GM19043 (cell line): ENCODE data around the gene SYNJ1.
"Not testable (repeated sequence)": the region's sequence is repeated elsewhere in the genome, so short reads cannot be mapped to it uniquely, and the experiment has no call there.

Experiments used
- ATAC-seq: cut with Tn5 transposase; IDR thresholded peaks from one replicate; pipeline ENCODE4 v1.9.1; 2021; ENCODE audit warnings: low read depth; ENCODE audit not compliant: unreplicated experiment

The SYNJ1 gene, protein sequence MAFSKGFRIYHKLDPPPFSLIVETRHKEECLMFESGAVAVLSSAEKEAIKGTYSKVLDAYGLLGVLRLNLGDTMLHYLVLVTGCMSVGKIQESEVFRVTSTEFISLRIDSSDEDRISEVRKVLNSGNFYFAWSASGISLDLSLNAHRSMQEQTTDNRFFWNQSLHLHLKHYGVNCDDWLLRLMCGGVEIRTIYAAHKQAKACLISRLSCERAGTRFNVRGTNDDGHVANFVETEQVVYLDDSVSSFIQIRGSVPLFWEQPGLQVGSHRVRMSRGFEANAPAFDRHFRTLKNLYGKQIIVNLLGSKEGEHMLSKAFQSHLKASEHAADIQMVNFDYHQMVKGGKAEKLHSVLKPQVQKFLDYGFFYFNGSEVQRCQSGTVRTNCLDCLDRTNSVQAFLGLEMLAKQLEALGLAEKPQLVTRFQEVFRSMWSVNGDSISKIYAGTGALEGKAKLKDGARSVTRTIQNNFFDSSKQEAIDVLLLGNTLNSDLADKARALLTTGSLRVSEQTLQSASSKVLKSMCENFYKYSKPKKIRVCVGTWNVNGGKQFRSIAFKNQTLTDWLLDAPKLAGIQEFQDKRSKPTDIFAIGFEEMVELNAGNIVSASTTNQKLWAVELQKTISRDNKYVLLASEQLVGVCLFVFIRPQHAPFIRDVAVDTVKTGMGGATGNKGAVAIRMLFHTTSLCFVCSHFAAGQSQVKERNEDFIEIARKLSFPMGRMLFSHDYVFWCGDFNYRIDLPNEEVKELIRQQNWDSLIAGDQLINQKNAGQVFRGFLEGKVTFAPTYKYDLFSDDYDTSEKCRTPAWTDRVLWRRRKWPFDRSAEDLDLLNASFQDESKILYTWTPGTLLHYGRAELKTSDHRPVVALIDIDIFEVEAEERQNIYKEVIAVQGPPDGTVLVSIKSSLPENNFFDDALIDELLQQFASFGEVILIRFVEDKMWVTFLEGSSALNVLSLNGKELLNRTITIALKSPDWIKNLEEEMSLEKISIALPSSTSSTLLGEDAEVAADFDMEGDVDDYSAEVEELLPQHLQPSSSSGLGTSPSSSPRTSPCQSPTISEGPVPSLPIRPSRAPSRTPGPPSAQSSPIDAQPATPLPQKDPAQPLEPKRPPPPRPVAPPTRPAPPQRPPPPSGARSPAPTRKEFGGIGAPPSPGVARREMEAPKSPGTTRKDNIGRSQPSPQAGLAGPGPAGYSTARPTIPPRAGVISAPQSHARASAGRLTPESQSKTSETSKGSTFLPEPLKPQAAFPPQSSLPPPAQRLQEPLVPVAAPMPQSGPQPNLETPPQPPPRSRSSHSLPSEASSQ (N-terminal part only)

DNA sequence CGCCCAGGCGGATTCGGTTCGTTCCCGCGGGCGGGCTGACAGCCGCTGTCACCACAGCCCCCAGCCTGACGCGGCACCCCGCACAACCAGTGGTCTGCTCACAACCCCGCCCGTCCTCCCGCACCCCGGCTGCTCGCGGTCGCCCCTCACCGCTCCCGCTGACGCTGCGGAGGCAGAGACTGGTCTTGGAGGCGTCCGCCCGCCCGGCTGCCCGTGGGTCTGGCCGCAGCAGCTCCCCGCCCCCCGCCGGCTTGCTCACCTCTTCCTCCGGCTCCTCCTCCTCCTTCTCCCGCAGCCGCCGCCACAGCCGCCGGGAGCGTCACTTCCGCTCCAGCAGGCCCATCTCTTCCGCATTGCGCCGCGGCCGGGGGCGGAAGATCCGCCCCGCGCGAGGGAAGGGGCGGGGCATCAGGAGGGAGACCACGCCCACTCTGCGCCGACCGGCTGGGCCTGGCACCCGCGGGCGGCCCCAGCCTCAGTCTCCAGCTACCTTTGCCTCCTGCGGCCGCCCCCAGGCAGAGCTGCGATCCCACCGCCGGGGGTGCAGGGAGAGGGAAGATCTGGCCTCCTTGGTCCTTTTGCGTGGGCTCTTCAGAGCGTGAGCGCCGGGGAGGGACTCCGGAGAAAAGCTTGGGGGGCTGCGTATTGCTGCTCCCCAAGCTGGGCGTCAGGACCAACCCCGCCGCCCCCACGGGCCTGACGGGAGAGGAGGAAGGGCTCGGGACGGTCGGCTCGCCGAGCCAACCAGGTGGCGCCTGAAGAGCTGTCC lies at the start of gene SYNJ1:
SYNJ1 (minus strand) TSS at position 327 of the 769 bp plus-strand sequence. CDS start 1,118 bp downstream, outside the sequence.
- ATAC-seq = peak; percentile 90

DNA sequence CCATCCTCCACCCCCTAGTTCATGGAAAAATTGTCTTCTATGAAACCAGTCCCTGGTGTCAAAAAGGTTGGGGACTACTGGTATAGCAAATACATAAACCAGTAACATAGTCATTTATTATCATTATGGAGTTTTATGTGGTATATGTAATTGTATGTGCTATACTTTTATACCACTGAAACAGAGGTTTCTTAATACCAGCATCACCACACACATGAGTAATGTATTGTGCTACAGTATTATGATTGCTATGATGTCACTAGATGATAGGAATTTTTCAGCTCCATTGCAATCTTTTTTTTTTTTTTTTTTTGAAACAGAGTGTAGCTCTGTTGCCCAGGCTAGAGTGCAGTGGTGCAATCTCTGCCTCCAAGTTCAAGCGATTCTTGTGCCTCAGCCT lies 49.5 kb upstream of the SYNJ1 start:
- ATAC-seq = no peak

DNA sequence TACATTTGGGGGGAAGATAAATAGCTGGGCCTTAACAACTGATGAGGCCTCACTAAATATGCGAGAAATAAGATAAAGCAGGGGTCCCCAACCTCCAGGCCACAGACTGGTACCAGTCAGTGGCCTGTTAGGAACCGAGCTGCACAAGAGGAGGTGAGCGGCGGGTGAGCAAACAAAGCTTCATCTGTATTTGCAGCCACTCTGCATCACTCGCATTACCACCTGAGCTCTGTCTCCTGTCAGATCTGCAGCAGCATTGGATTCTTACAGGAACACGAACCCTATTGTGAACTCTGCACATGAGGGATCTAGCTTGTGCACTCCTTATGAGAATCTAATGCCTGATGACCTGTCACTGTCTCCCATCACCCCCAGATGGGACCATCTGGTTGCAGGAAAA lies 48.9 kb upstream of the SYNJ1 start:
- ATAC-seq = no peak

DNA sequence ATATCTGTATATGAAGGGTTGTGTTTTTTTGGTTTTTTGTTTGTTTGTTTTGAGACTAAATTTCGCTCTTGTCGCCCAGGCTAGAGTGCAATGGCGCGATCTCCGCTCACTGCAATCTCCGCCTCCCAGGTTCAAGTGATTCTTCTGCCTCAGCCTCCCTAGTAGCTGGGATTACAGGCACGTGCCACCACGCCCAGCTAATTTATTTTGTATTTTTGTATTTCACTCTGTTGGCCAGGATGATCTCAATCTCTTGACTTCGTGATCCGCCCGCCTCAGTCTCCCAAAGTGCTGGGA lies 45.2 kb upstream of the SYNJ1 start:
- not testable (repeated sequence) for ATAC-seq

DNA sequence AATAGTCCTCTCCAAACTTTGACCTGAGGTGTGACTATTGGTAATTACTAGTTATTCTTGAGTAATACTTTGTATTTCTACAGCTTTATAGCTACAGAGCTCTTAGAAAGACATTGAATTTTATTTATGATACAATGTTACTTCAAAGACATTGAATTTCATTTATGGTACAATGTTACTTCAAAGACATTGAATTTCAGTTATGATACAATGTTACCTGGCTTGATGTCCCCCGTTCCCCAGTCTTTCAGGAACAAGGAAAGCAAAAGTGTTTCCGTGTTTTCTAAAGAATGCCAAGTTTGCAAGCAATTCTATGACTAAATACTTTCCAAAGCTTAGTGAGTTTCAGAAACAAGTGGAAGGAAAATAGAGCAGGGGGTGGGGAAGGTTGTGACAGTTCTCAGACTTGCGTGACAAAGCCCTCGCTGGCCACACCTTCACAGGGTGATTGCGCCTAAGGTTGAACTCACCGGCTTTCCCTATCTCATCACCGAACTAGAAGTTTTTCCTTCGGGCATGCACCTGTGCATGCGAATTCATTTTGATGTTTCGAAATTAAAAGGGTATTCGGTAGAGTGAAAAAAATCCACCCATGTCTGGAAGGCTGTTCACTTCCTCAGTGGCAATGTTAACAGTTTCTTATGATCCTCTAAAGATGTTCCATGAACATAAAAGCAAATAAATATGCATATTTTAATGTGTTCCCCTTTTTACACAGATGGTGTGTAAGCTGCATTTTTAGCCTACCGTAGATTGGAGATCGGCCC lies 44.7 kb upstream of the SYNJ1 start:
- ATAC-seq = no peak

DNA sequence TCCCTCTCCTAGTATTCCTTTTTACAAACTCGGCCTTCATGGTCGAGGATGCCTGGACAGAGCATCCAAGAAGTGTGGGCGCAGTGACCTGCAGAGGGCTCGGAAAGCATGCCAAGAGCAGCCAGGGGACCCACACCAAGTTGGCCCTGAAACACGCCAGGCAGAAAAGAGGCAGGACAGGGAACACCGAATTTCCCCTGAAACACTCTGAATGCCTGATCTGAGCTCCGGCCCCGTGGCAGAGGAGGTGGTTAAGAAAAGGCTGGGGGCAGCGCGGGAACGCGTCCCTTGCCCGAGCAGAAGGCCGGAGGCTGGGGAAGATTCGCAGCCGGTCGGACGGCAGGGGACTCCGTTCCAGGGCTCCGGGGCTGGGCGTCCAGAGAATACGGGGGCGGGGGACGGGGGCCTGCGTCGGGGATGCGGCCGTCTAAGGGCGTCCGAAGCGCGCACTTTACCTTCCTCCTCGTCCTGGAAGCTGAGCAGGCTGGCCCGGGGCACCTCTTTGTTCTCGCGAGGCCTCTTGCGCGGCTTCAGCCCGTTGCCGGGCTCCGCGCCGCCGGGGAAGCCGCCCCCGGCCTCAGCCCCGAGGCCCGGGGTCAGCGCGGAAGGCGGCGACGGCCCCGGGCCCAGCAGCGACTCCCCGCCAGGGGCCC lies 43.2 kb upstream of the SYNJ1 start:
- ATAC-seq = peak; percentile 32

DNA sequence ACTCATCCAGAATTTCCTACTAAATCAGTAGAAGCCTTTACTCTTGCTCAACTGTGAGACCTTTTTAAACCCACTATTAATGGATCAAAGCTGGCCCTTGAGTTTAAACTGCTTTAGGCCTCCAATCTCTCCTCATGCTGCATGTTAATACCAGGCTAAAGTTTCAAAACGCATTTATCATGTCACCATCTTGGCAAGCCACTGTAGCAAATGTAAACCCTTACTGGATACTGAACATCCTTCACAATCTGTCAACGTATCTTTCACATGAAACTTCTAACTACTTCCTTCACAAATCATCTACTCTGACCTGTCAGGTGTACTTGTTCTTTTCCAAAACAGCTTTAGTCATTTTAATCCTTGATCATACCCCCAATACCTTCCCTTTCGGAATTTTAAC lies 40.7 kb upstream of the SYNJ1 start:
- ATAC-seq = no peak

DNA sequence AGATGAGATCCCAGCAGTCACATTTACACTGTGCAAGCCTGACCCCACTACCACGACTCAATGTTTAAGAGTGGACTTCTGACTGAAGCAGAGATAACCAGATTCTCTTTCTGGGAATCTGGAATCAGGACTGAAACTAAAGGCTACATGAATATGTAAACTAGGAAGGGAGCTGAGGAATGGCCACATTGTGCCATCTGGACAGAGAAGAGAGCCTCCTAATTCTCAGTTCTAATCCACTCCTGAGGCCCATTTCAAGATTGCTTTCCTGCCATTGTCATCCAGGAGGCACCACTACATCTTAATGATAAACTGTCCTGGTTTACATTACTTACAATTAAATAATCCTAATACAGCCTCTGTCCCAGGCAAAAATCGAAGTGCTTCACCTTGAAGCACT lies 37.2 kb upstream of the SYNJ1 start:
- ATAC-seq = no peak

DNA sequence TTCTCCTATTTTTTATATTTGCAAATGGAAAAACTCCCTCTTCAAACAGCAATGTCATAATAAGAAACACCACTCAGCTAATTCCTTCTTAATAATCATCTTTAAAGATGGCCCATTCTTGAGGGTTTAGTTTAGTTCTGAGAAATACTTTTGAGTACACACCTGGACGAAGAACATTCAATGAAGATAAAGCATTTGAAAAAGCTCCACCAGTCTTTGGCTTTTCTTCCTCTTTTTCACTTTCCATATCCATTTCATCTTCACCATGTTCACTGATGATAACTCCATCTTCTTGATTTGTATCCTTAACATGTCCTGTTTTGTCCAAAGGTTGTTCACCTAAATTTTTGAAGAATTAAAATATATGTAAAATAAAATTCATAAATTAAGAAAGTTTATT lies 36.4 kb upstream of the SYNJ1 start:
- ATAC-seq = no peak

DNA sequence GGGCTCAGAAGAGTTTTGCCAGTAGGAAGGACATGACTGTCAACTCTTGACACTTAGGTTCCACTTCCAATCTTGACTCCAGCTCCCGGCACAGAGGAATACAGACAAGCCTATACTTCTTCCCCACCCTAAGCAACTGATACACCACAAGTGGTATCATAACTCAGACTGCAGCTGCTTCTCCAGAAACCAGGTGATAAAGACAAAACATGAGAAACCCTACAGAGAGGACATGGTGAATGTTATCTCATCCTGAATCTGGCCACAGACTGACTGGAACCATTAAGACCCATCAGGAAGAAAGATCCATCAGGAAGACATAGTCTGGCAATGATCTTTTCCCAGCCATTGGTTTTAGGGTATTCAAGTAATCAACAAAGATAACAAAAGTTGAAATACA lies 30.0 kb upstream of the SYNJ1 start:
- no peak for ATAC-seq

DNA sequence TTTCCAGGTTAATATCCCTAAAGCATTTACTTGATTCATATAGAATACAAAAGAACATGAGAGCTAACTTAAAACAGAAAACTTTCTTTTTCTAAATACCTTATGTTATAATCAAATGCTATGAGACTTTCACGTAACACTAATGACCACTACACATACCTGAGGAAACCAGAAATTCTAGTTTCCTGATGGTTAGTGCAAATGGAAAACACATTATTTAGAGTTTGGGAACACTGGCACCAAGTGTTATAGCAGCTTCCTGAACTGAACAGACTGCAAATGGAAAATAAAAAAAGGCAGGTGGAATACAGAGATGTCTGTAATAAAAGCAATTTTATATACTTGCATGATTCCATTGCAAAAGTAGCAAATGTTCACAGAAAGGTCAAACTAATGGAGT lies 28.3 kb upstream of the SYNJ1 start:
- no peak for ATAC-seq

DNA sequence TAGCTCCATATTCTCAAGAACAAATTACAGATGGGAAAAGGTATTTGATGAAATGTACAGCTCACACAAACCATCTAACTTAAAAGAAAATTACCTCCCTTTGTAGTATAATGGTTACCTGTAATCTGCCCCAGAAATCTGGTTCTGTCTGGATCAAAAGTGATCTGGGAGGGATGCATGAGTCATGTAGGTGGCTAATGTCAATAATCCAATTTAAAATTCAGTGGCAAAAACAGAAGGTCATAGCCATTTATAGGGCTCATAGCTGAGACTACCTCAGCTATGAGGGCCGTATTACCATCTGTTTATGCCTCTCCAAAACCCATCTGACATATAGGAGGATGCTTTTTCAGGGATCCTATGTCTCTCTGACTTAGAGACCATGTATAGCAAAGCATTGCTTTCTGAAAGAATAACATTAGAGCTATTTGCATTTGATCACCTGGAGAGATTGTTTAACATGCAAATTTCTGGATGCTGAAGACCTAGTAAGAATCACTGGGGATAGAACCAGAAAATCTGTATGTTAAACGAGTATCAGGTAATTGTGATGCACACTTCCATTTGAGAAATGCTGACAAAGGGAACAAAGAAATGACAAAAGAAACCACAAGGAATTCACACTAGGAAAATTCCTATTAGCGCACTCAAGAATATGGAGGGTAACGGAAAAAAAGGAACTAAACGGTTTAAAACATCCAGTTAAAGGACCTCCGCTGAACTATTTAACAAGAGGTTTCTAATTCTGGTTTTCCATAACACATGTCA lies 26.2 kb upstream of the SYNJ1 start:
- ATAC-seq = no peak

DNA sequence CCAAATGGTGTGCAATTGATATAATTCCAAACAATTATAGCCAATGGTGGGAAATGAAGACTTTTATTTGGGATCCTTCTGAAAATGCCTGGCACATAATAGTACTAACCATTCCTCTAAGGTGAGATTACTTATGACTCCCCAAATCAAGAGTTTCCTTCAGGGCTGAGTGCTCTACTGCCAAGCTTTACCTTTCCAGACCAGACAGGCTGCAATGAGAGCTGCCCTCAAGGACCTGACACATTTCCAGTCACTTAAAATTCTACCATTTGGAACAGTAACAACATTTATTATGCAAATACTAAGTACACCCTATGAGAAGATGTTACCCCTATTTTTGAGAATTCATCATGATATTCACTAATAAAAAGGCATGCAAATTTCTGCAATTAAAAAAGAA lies 22.6 kb upstream of the SYNJ1 start:
- ATAC-seq = no peak

DNA sequence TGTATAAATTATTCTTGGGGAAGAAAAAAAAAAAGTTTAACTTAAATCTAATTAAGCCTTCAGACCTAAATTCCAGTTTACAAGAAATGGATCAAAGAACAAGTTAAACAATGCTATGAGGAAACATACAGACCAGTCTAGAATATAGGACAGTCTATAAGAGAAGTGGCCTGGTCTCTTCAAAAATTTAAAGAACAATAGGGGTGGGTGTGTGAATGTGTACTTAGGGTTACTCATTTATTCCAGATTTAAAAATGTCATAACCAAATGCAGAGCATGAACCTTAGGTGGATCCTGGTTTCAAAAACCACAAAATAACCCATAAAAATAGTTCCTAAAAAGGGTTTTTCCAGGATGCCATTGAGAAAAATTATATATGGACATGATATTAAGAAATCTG lies 21.8 kb upstream of the SYNJ1 start:
- no peak for ATAC-seq

DNA sequence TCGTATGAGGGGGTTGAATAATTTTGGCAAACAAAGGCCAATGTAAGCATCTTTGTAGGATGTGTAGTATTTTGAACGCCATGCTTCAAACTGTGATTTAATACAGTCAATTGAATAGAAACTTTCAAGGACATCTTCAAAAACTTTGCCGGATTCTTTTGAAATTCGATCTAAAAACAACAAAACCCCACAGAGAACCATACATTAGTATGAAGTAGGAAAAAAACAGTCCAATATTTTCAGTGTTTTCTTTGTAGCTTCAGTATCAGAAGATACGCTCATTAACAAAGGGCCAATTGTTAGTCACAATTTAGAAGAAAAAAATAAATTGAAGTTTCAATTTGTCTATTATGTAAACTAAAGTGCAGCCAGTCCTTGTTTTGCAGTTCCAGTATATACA lies 20.7 kb upstream of the SYNJ1 start:
- ATAC-seq = no peak

DNA sequence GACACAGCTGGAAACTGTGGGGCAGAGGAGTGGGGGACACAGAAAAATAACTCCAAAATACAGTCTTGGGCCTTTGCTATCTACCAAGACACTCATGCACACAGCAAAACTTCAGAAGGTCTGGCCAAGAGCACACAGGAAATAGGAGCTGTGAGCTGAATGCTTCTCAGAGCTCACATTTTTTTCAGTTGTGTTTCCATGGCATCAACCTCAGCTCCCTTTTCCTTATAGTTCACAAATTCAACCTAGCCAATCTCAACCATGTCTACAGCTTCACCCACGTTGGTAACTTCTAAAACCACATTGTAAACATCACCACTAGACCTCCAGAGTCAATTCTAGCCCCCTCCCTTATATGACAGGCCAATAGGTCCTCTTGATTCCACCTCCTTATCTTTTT lies 19.6 kb upstream of the SYNJ1 start:
- ATAC-seq = no peak

DNA sequence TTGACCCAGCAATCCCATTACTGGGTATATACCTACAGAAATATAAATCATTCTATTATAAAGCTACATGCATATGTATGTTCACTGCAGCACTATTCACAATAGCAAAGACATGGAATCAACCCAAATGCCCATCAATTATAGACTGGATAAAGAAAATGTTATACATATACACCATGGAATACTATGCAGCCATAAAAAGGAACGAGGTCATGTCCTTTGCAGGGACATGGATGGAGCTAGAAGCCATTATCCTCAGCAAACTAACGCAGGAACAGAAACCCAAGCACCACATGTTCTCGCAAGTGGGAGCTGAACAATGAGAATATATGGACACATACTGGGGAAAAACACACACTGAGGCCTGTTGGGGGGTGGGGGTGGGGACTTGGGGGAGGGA lies 18.9 kb upstream of the SYNJ1 start:
- not testable (repeated sequence) for ATAC-seq

DNA sequence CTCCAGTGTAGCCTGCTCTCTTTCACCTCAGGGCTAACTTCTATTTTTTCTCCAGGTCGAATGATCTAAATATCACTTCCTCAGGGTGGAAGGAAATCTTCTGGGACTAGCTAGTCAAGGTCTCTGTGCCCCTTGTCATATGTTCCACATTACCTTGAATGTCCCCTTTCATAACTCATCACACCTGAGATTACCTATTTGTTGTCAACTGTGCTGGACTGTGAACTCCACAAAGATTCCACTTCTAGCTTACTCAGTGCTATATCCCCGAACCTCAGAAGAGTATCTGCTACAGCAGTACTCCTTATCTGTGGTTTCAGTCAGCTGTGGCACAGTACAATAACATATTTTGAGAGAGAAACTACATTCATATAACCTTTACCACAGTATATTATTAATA lies 14.6 kb upstream of the SYNJ1 start:
- no peak for ATAC-seq
